Mucosa of rectum (tissue), 2 donors: ENCODE measurements around the gene KRTAP5-2.

ENCODE experiments used
- H3K27ac ChIP-seq, 2 donors: one replicate each; pipeline ENCODE4 v1.7.0; 2013; ENCODE audit warnings: inconsistent platforms in 2 of 2, low read depth in 2 of 2, low read length in 2 of 2
- H3K27me3 ChIP-seq, 2 donors: one replicate each; pipeline ENCODE4 v1.7.0; 2013; ENCODE audit warnings: low read length in 2 of 2; ENCODE audit not compliant: control insufficient read depth in 2 of 2, insufficient read depth in 2 of 2
- H3K36me3 ChIP-seq, 2 donors: one replicate each; pipeline ENCODE4 v1.7.0; 2013; ENCODE audit warnings: low read length in 2 of 2; ENCODE audit not compliant: control insufficient read depth in 2 of 2, insufficient read depth in 2 of 2
- H3K4me1 ChIP-seq, 2 donors: one replicate each; pipeline ENCODE4 v1.7.0; 2013; ENCODE audit warnings: low read length in 2 of 2, mild to moderate bottlenecking in 1 of 2; ENCODE audit not compliant: control insufficient read depth in 2 of 2, insufficient read depth in 2 of 2
- H3K4me3 ChIP-seq, 2 donors: one replicate each; pipeline ENCODE4 v1.7.0; 2013; ENCODE audit warnings: low read length in 2 of 2
- H3K9ac ChIP-seq, 2 donors: one replicate each; pipeline ENCODE4 v1.7.0; 2013; ENCODE audit warnings: low read length in 2 of 2, low read depth in 1 of 2, mild to moderate bottlenecking in 1 of 2
- H3K9me3 ChIP-seq, 2 donors: one replicate each; pipeline ENCODE4 v1.7.0; 2013; ENCODE audit warnings: low read length in 2 of 2; ENCODE audit not compliant: control insufficient read depth in 2 of 2
- donor health status: healthy.
- donor health status: Normal muscosa, but diverticular disease.

Gene KRTAP5-2

GRCh38 chr11:1639102-1639620 lies 41.1 kb upstream of the KRTAP5-2 start:
- H3K27me3 ChIP-seq, result no peaks in the 10 kb centered on the region
- peak overlapping the region; percentile 62 to 64 for H3K27ac ChIP-seq
- no peak overlapping the region for H3K9ac ChIP-seq
- peaks cover 5 to 19% of the 10 kb centered on the region in 2 donors for H3K4me1 ChIP-seq
- peak overlapping the region in 1 of 2 donors; percentile 38 for H3K4me3 ChIP-seq
- no peaks in the 10 kb centered on the region for H3K9me3 ChIP-seq
- H3K36me3 ChIP-seq, result no peaks in the 10 kb centered on the region

- H3K9ac ChIP-seq, result no peak overlapping the region
- H3K36me3 ChIP-seq, result no peaks in the 10 kb centered on the region
- no peaks in the 10 kb centered on the region for H3K9me3 ChIP-seq
- no peak overlapping the region for H3K27ac ChIP-seq
- H3K4me1 ChIP-seq, result peaks cover 5 to 19% of the 10 kb centered on the region in 2 donors
- H3K4me3 ChIP-seq, result no peak overlapping the region
- no peaks in the 10 kb centered on the region for H3K27me3 ChIP-seq
These were observed 40.2 kb upstream of the KRTAP5-2 start for GRCh38 chr11:1638344-1638743.

- Histone ChIP-seq H3K9ac (no peak overlapping the region), H3K27ac (no peak overlapping the region), H3K4me3 (no peak overlapping the region), H3K4me1 (peaks cover 5 to 19% of the 10 kb centered on the region in 2 donors), H3K9me3 (no peaks in the 10 kb centered on the region), H3K27me3 (no peaks in the 10 kb centered on the region), H3K36me3 (no peaks in the 10 kb centered on the region)
These were observed 39.5 kb upstream of the KRTAP5-2 start for GRCh38 chr11:1637628-1638027.

GRCh38 chr11:1636291-1636950 lies 38.3 kb upstream of the KRTAP5-2 start:
- Histone ChIP-seq H3K4me3 (no peak overlapping the region), H3K9me3 (no peaks in the 10 kb centered on the region), H3K36me3 (no peaks in the 10 kb centered on the region), H3K4me1 (peaks cover 5 to 19% of the 10 kb centered on the region in 2 donors), H3K27ac (no peak overlapping the region), H3K9ac (no peak overlapping the region), H3K27me3 (peaks cover 0 to 6% of the 10 kb centered on the region in 2 donors)

- H3K9ac ChIP-seq, result no peak overlapping the region
- H3K27me3 ChIP-seq, result peaks cover 4 to 11% of the 10 kb centered on the region in 2 donors
- H3K4me3 ChIP-seq, result no peak overlapping the region
- H3K9me3 ChIP-seq, result no peaks in the 10 kb centered on the region
- no peak overlapping the region for H3K27ac ChIP-seq
- H3K4me1 ChIP-seq, result peaks cover 0 to 7% of the 10 kb centered on the region in 2 donors
- H3K36me3 ChIP-seq, result no peaks in the 10 kb centered on the region
These were observed 35.8 kb upstream of the KRTAP5-2 start for GRCh38 chr11:1633864-1634263.

- no peak overlapping the region for H3K27ac ChIP-seq
- no peaks in the 10 kb centered on the region for H3K4me1 ChIP-seq
- H3K36me3 ChIP-seq, result no peaks in the 10 kb centered on the region
- H3K27me3 ChIP-seq, result peaks cover 4 to 14% of the 10 kb centered on the region in 2 donors
- no peak overlapping the region for H3K9ac ChIP-seq
- H3K9me3 ChIP-seq, result no peaks in the 10 kb centered on the region
- H3K4me3 ChIP-seq, result no peak overlapping the region
These were observed 34.1 kb upstream of the KRTAP5-2 start for GRCh38 chr11:1632053-1632714.

- no peaks in the 10 kb centered on the region for H3K4me1 ChIP-seq
- H3K9me3 ChIP-seq, result no peaks in the 10 kb centered on the region
- no peak overlapping the region for H3K4me3 ChIP-seq
- no peak overlapping the region for H3K9ac ChIP-seq
- H3K27ac ChIP-seq, result no peak overlapping the region
- no peaks in the 10 kb centered on the region for H3K36me3 ChIP-seq
- peaks cover 4 to 16% of the 10 kb centered on the region in 2 donors for H3K27me3 ChIP-seq
These were observed 33.0 kb upstream of the KRTAP5-2 start for GRCh38 chr11:1631066-1631568.

- Histone ChIP-seq H3K9ac (no peak overlapping the region), H3K4me1 (no peaks in the 10 kb centered on the region), H3K36me3 (no peaks in the 10 kb centered on the region), H3K4me3 (no peak overlapping the region), H3K27me3 (peaks cover 4 to 16% of the 10 kb centered on the region in 2 donors), H3K27ac (no peak overlapping the region), H3K9me3 (no peaks in the 10 kb centered on the region)
These were observed 32.2 kb upstream of the KRTAP5-2 start for GRCh38 chr11:1630271-1630670.

GRCh38 chr11:1629326-1630185 lies 31.5 kb upstream of the KRTAP5-2 start, which contains the start of gene KRTAP5-5:
Gene KRTAP5-5, plus strand, starts transcription at chr11:1629775. Its CDS starts 66 bp downstream, at chr11:1629841.
- H3K27me3 ChIP-seq, result peaks cover 4 to 16% of the 10 kb centered on the region in 2 donors
- no peaks in the 10 kb centered on the region for H3K4me1 ChIP-seq
- no peaks in the 10 kb centered on the region for H3K9me3 ChIP-seq
- no peak within 1 kb of the TSS for H3K27ac ChIP-seq
- H3K9ac ChIP-seq, result no peak within 1 kb of the TSS
- H3K36me3 ChIP-seq, result no peaks in the 10 kb centered on the region
- no peak within 1 kb of the TSS for H3K4me3 ChIP-seq
